Adrenal gland (tissue), 12 donors: ENCODE data around the gene OR7C1. TPM values are rescaled to one million over a fixed set of nuclear protein-coding genes. Genes with fewer than 3 reads are reported as not detected.

Experiments
- DNase-seq, 7 donors: peaks; one replicate each; pipeline ENCODE4 v3.0.0-alpha.2; 2019 to 2020
- H3K27ac ChIP-seq, 5 donors: fragments of 200-600 bp; sonication (generic) in 4 of 5; 1 replicate in 3 of 5; 2 replicates in 2 of 5; pipeline versions ENCODE4 v1.5.1 to v1.8.0; 2016 to 2020; ENCODE audit warnings: mild to moderate bottlenecking in 1 of 5
- H3K27me3 ChIP-seq: fragments of 200-600 bp; 2 replicates; pipeline ENCODE4 v1.8.0; 2021
- H3K36me3 ChIP-seq, 2 donors: fragments of 200-600 bp; replicated peaks in 1 of 2; 1 replicate in 1 of 2; 2 replicates in 1 of 2; pipeline versions ENCODE4 v1.5.1 to v1.8.0; 2018 to 2022
- H3K4me1 ChIP-seq, 2 donors: fragments of 200-600 bp; replicated peaks in 1 of 2; 1 replicate in 1 of 2; 2 replicates in 1 of 2; pipeline versions ENCODE4 v1.5.1 to v1.8.0; 2018 to 2021
- H3K4me3 ChIP-seq, 4 donors: fragments of 200-600 bp; sonication (generic) in 3 of 4; one replicate each; pipeline ENCODE4 v1.5.1; 2016 to 2018
- H3K9me3 ChIP-seq, 3 donors: fragments of 200-600 bp; sonication (generic) in 1 of 3; replicated peaks in 1 of 3; 1 replicate in 2 of 3; 2 replicates in 1 of 3; pipeline versions ENCODE4 v1.5.1 to v1.8.0; 2016 to 2021
- CTCF ChIP-seq, 6 experiments: fragments of 450-650 bp in 4 of 6; fragments of 200-600 bp in 2 of 6; sonication (generic) in 1 of 6; IDR thresholded peaks; 1 replicate in 5 of 6; 2 replicates in 1 of 6; pipeline versions ENCODE4 v1.5.1 to v1.8.0; 2016 to 2021; ENCODE audit warnings: antibody characterized with exemption in 6 of 6, mild to moderate bottlenecking in 2 of 6, moderate library complexity in 1 of 6
- POLR2A ChIP-seq, 2 donors: fragments of 450-650 bp; IDR thresholded peaks; one replicate each; pipeline ENCODE4 v1.6.1; 2017; ENCODE audit warnings: antibody characterized with exemption in 2 of 2, mild to moderate bottlenecking in 2 of 2, moderate library complexity in 1 of 2
- WGBS, 4 donors: extraction: QIAGEN DNeasy Blood & Tissue Kit in 2 of 4; methylation state at CpG; one replicate each; pipeline versions ENCODE4 v1.1.5 to v1.1.7; 2013 to 2017; 5-methylcytosine and 5-hydroxymethylcytosine counted together
- intact Hi-C, 2 donors: fragments of 100-400 bp; cut with DNase I; formaldehyde crosslinking; loops; one replicate each; pipeline versions ENCODE4 v1.14.1 to v1.15.0; 2022 to 2023
- polyA plus RNA-seq, 3 donors: library from polyadenylated mRNA; stranded (reverse); fragments of 200-250 nt in 2 of 3; fragments of 350-450 nt in 1 of 3; fragmentation: Illumina TruSeq in 1 of 3; extraction: RNeasy Lipid Tissue Mini Kit (QIAGEN cat#74804) in 1 of 3; gene quantifications; one replicate each; pipeline ENCODE4 v1.2.3, GENCODE V29; 2013 to 2014
- total RNA-seq, 9 donors: library from RNA; depleted of rRNA in 4 of 9; stranded (reverse); fragments of >200 nt in 4 of 9; fragments of 120-200 nt in 1 of 9; fragmentation: NEBNext Ultra II Directional in 1 of 9; extraction: Animal tissue kit (Norgen Biotek cat#: 25700) in 1 of 9; gene quantifications; one replicate each; pipeline versions ENCODE4 v1.1.0 to v1.2.4, GENCODE V29; 2013 to 2023
- donor health status: healthy with polysubstance abuse.
- donor health status: Bipolar disorder and iron deficiency.
- donor health status: DM: yes; HTN: yes; CAD: no.
- donor health status: DM: no; HTN: no; CAD: no.
- donor health status: DM: no; HTN: no; CAD: no.
- donor health status: DM: yes; HTN: yes; CAD: no.

The OR7C1 gene
- total and polyA plus RNA-seq, 12 donors = 0.34 to 4.7 (median 1.3) TPM

DNA sequence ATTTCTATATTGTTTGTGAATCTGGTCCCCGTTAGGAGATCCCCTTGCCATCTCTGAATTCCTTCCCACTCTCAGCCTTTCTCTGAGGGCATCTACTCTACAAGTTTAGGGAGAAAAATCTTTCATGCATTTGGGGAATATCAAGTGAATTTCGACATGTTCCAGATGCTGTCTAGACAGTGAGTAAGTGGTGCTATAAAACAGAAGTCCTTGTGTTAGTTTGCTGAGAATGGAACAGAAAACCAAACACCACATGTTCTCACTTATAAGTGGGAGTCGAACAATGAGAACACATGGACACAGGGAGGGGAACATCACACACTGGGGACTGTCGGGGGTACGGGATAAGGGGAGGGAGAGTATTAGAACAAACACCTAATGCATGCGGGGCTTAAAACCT is 8.6 kb upstream of the OR7C1 start:
- no peaks in the 10 kb centered on the region for H3K36me3 ChIP-seq
- TF ChIP-seq CTCF (IDR thresholded peaks at IDR 0.05) (no peak), POLR2A (IDR thresholded peaks at IDR 0.05) (no peak)
- no peak overlapping the region for H3K4me3 ChIP-seq
- H3K27ac ChIP-seq = no peak overlapping the region
- no peak for DNase-seq
- H3K4me1 ChIP-seq = peaks cover 0 to 7% of the 10 kb centered on the region in 2 donors
- H3K27me3 ChIP-seq = no peaks in the 10 kb centered on the region
- WGBS, 4 donors = 64 to 73% (median 69%) methylated on average over 6 of the region's 6 CpGs
- no peaks in the 10 kb centered on the region for H3K9me3 ChIP-seq
- intact Hi-C loops = no loop called here

DNA sequence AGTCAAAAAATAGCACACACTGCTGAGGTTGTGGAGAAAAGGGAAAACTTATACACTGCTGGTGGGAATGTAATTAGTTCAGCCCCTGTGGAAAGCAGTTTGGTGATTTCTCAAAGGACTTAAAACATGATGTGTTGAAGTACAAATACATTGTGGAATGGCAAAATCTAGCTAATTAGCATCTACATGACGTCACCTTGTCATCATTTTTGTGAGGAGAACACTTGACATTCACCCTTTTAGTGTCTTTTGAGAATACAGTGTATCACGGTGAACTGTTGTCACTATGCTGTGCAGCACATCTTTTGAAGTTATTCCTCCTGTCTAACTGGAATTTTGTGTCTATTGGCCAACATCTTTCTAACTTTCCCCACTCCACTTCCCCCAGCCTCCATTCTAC is 8.2 kb upstream of the OR7C1 start:
- intact Hi-C loops = no loop called here
- 75 to 82% (median 78%) methylated on average over 2 of the region's 2 CpGs for WGBS, 4 donors
- Histone ChIP-seq H3K36me3 (no peaks in the 10 kb centered on the region), H3K27me3 (no peaks in the 10 kb centered on the region), H3K4me1 (peaks cover 0 to 7% of the 10 kb centered on the region in 2 donors), H3K9me3 (no peaks in the 10 kb centered on the region), H3K4me3 (no peak overlapping the region), H3K27ac (no peak overlapping the region)
- no peak for DNase-seq
- no peak for TF ChIP-seq CTCF (IDR thresholded peaks at IDR 0.05)
- no peak for TF ChIP-seq POLR2A (IDR thresholded peaks at IDR 0.05)

- intact Hi-C loops = no loop called here
- Histone ChIP-seq H3K4me1 (peaks cover 0 to 7% of the 10 kb centered on the region in 2 donors), H3K27ac (no peak overlapping the region), H3K9me3 (no peaks in the 10 kb centered on the region), H3K36me3 (no peaks in the 10 kb centered on the region), H3K27me3 (no peaks in the 10 kb centered on the region), H3K4me3 (no peak overlapping the region)
- no peak for DNase-seq
- TF ChIP-seq CTCF (IDR thresholded peaks at IDR 0.05) (no peak), POLR2A (IDR thresholded peaks at IDR 0.05) (no peak)
- 19 to 41% (median 28%) methylated on average over 1 of the region's 1 CpG for WGBS, 4 donors
Observed at GRCh38 chr19:14840206-14840605, 5.2 kb upstream of the OR7C1 start.

- peaks cover 0 to 6% of the 10 kb centered on the region in 2 donors for H3K4me1 ChIP-seq
- DNase-seq = no peak
- no peak for TF ChIP-seq POLR2A (IDR thresholded peaks at IDR 0.05)
- TF ChIP-seq CTCF (IDR thresholded peaks at IDR 0.05) = no peak
- intact Hi-C loops = no loop called here
- no peak overlapping the region for H3K27ac ChIP-seq
- WGBS, 4 donors = 71 to 93% (median 83%) methylated on average over 4 of the region's 4 CpGs
- H3K36me3 ChIP-seq = no peaks in the 10 kb centered on the region
- H3K27me3 ChIP-seq = no peaks in the 10 kb centered on the region
- H3K4me3 ChIP-seq = no peak overlapping the region
- H3K9me3 ChIP-seq = no peaks in the 10 kb centered on the region
Observed at GRCh38 chr19:14837391-14837790, 2.4 kb upstream of the OR7C1 start.
